K562 (cell line): ENCODE data around the gene SLC7A8. TPM values are rescaled to one million over a fixed set of nuclear protein-coding genes. Genes with fewer than 3 reads are reported as not detected.

Experiments used
- ATAC-seq: fragments of 200-7000 bp; cut with Tn5 transposase; 3 replicates; pipeline ENCODE4 v1.9.1; 2020; ENCODE audit warnings: moderate library complexity
- BruUV-seq: library from RNA; stranded (reverse); fragments of 400-500 nt; replicated peaks from 2 replicates; lab custom pipeline; 2021; lab: Mats Ljungman, UMichigan
- CTCF ChIA-PET: fragments of 300-600 bp; formaldehyde crosslinking; extraction: SDS; loops from one replicate; lab custom pipeline; 2021; ENCODE audit warnings: low intra/inter-chr PET ratio; lab: Yijun Ruan, JAX
- POLR2A ChIA-PET: fragments of 300-600, 350-650 bp; sonication (Branson Sonifier 250); formaldehyde crosslinking; extraction: SDS; loops from one replicate; lab custom pipeline; 2021; ENCODE audit warnings: antibody characterized with exemption, inconsistent platforms; lab: Yijun Ruan, JAX
- DNase-seq, 4 experiments: peaks; one replicate each; pipeline versions ENCODE4 v3.0.0 to v3.0.0-alpha.2; 2011 to 2018; ENCODE audit warnings: low spot score in 3 of 4, mixed read lengths in 3 of 4; ENCODE audit errors: extremely low read depth in 1 of 4
- FAIRE-seq: peaks from 2 replicates; lab custom pipeline; 2011; peaks lifted over from hg19 to GRCh38; lab: Jason Lieb, UNC
- H2AFZ ChIP-seq: 2 replicates; pipeline ENCODE4 v1.6.0; 2011; ENCODE audit warnings: low read depth, low read length, control low read depth, inconsistent platforms
- H3K27ac ChIP-seq: fragments of 200-600 bp; 3 replicates; pipeline ENCODE4 v1.8.0; 2011; ENCODE audit warnings: low read depth, mild to moderate bottlenecking, control low read depth, inconsistent platforms, low read length, moderate library complexity, mixed read lengths; ENCODE audit errors: extremely low read depth
- H3K27me3 ChIP-seq, 2 experiments: fragments of 300-600 bp in 1 of 2; 2 replicates in 1 of 2; 3 replicates in 1 of 2; pipeline versions ENCODE4 v1.6.0 to v1.8.0; 2011; ENCODE audit warnings: inconsistent platforms in 2 of 2, low read length in 2 of 2, mild to moderate bottlenecking in 1 of 2, mixed read lengths in 1 of 2, moderate library complexity in 1 of 2; ENCODE audit not compliant: control insufficient read depth in 2 of 2, insufficient read depth in 2 of 2
- H3K36me3 ChIP-seq: fragments of 300-600 bp; 3 replicates; pipeline ENCODE4 v1.8.0; 2011; ENCODE audit warnings: mild to moderate bottlenecking, low read length, inconsistent platforms; ENCODE audit not compliant: control insufficient read depth, insufficient read depth
- H3K4me1 ChIP-seq, 2 experiments: fragments of 200-600 bp in 1 of 2; replicated peaks in 1 of 2; 2 replicates in 1 of 2; 3 replicates in 1 of 2; pipeline versions ENCODE4 v1.5.1 to v1.8.0; 2011; ENCODE audit warnings: inconsistent platforms in 2 of 2, low read length in 2 of 2, mild to moderate bottlenecking in 1 of 2, mixed read lengths in 1 of 2, moderate library complexity in 1 of 2; ENCODE audit not compliant: control insufficient read depth in 2 of 2, insufficient read depth in 2 of 2
- H3K4me2 ChIP-seq: 2 replicates; pipeline ENCODE4 v1.6.1; 2011; ENCODE audit warnings: low read length, control low read depth, inconsistent platforms, mixed read lengths; ENCODE audit not compliant: insufficient read depth
- H3K4me3 ChIP-seq: fragments of 200-600 bp; sonication (generic), shearing (Covaris generic); 2 replicates; pipeline ENCODE4 v1.5.1; 2016; ENCODE audit warnings: control low read depth, inconsistent platforms
- H3K79me2 ChIP-seq: fragments of 200-600 bp; 3 replicates; pipeline ENCODE4 v1.8.0; 2011; ENCODE audit warnings: low read length, inconsistent platforms; ENCODE audit not compliant: control insufficient read depth, insufficient read depth
- H3K9ac ChIP-seq, 2 experiments: 2 replicates each; pipeline versions ENCODE4 v1.6.0 to v1.6.1; 2011; ENCODE audit warnings: low read depth in 2 of 2, low read length in 2 of 2, control low read depth in 1 of 2, inconsistent platforms in 1 of 2, mild to moderate bottlenecking in 1 of 2, mixed read lengths in 1 of 2; ENCODE audit not compliant: insufficient read depth in 1 of 2
- H3K9me1 ChIP-seq: one replicate; pipeline ENCODE4 v1.6.0; 2011; ENCODE audit warnings: inconsistent platforms, mild to moderate bottlenecking, low read length, moderate library complexity; ENCODE audit not compliant: control insufficient read depth, insufficient read depth
- H3K9me3 ChIP-seq: replicated peaks from 2 replicates; pipeline ENCODE4 v1.5.1; 2011; ENCODE audit warnings: low read depth, low read length, inconsistent platforms; ENCODE audit not compliant: control insufficient read depth, insufficient read depth
- H4K20me1 ChIP-seq: replicated peaks from 2 replicates; pipeline ENCODE4 v1.6.1; 2011; ENCODE audit warnings: low read length, inconsistent platforms, mixed read lengths; ENCODE audit not compliant: control insufficient read depth, insufficient read depth
- AFF1 ChIP-seq, 2 experiments: fragments of 450-650 bp; IDR thresholded peaks; 2 replicates each; pipeline ENCODE4 v1.6.1; 2018; ENCODE audit warnings: mild to moderate bottlenecking in 2 of 2, low read depth in 1 of 2; ENCODE audit not compliant: partially characterized antibody in 2 of 2
- NFIC ChIP-seq: fragments of 450-650 bp; IDR thresholded peaks from 2 replicates; pipeline ENCODE4 v1.6.1; 2017; ENCODE audit warnings: mild to moderate bottlenecking, inconsistent platforms
- RBBP5 ChIP-seq: fragments of 200-600 bp; sonication (generic); IDR thresholded peaks from 2 replicates; pipeline ENCODE4 v1.6.1; 2012; ENCODE audit warnings: borderline replicate concordance, mild to moderate bottlenecking, low read length, control low read depth, inconsistent platforms; ENCODE audit not compliant: insufficient read depth, poor library complexity, severe bottlenecking
- WGBS: fragments of 100-300 bp; shearing (Covaris generic); methylation state at CpG from one replicate; pipeline ENCODE4 v1.1.6; 2016; ENCODE audit warnings: low coverage, mixed read lengths; ENCODE audit not compliant: insufficient coverage; ENCODE audit errors: missing lambda C conversion rate; 5-methylcytosine and 5-hydroxymethylcytosine counted together
- in situ Hi-C: fragments of 300-500 bp; cut with MboI; formaldehyde crosslinking; loops from 4 replicates; pipeline ENCODE4 v1.15.0; 2018; ENCODE audit warnings: inconsistent platforms, mixed read lengths
- intact Hi-C: fragments of 100-400 bp; cut with micrococcal nuclease; formaldehyde crosslinking; loops from 2 replicates; pipeline ENCODE4 v1.14.2; 2022
- polyA plus RNA-seq, 8 experiments: library from polyadenylated mRNA; depleted of rRNA in 4 of 8; stranded (reverse) in 5 of 8; unstranded in 3 of 8; fragments of >200 nt; fragmentation: Nextera tagmentation in 2 of 8; fragmentation: Illumina TruSeq in 1 of 8; extraction: Ambion mirVana in 2 of 8; extraction: Trizol in 1 of 8; gene quantifications; 2 replicates each; pipeline versions ENCODE4 v1.2.1 to v1.2.3, GENCODE V29; 2011 to 2014; ENCODE audit warnings: inconsistent platforms in 1 of 8, missing spikeins in 1 of 8
- total RNA-seq, 7 experiments: library from RNA; depleted of rRNA in 6 of 7; stranded (reverse); fragments of >200 nt in 6 of 7; fragmentation: Illumina TruSeq in 2 of 7; extraction: Trizol in 2 of 7; gene quantifications; 2 replicates each; pipeline versions ENCODE4 v1.2.1 to v1.2.3, GENCODE V29; 2011 to 2021; ENCODE audit warnings: low replicate concordance in 1 of 7

Gene SLC7A8
- total and polyA plus RNA-seq, 9 of the 15 experiments (the other 6 are each of a cell fraction or from before 2014, with no cell fraction given), result 2.0 to 33.0 (median 6.0) TPM

- no peak for FAIRE-seq
- Histone ChIP-seq H3K27ac (no peak overlapping the region), H3K9ac (no peak overlapping the region), H4K20me1 (no peaks in the 10 kb centered on the region), H3K9me1 (no peaks in the 10 kb centered on the region), H3K4me1 (peaks cover 0 to 6% of the 10 kb centered on the region in 2 experiments; a peak in 2 of 5 replicates), H3K36me3 (no peaks in the 10 kb centered on the region), H3K27me3 (no peaks in the 10 kb centered on the region), H3K4me2 (no peak overlapping the region), H3K79me2 (no peaks in the 10 kb centered on the region), H2AFZ (peak overlapping the region; percentile 66), H3K4me3 (no peak overlapping the region), H3K9me3 (no peaks in the 10 kb centered on the region)
- peak in 1 of 2 experiments; percentile 91 for TF ChIP-seq AFF1 (IDR thresholded peaks at IDR 0.05; ENCODE audit: low read depth in 1 of 2, partially characterized antibody in 2 of 2)
- no peak for TF ChIP-seq RBBP5
- TF ChIP-seq NFIC, result peak; percentile 75
- no peak for ATAC-seq
- DNase-seq, result no peak
- intact Hi-C loops (no loop called here), in situ Hi-C loops (no loop called here)
- WGBS, result 56% methylated on average over 3 of the region's 3 CpGs
- ChIA-PET POLR2A (interaction anchor here (0.6 kb wide), 2 partner anchors 82 to 358 kb away, joined by 3 read pairs; no protein-coding TSS in a partner anchor), CTCF (no interaction called here)
- BruUV-seq, result no TSS peak
Measured at GRCh38 chr14:23206422-23207145, 23.1 kb upstream of the SLC7A8 start.
